Upper lobe of left lung (tissue), 6 donors: ENCODE results near the gene ZFHX2. TPM values are rescaled to one million over a fixed set of nuclear protein-coding genes. Genes with fewer than 3 reads are reported as not detected.
"Not testable (repeated sequence)": the region's sequence is repeated elsewhere in the genome, so short reads cannot be mapped to it uniquely, and the experiment has no call there.

Source experiments
- ATAC-seq, 2 donors: fragments of 200-7000 bp; cut with Tn5 transposase; one replicate each; pipeline ENCODE4 v1.9.1; 2022; ENCODE audit warnings: mild to moderate bottlenecking in 2 of 2, moderate library complexity in 2 of 2; ENCODE audit not compliant: low FRiP score in 2 of 2
- DNase-seq, 2 donors: peaks; one replicate each; pipeline ENCODE4 v3.0.0-alpha.2; 2019 to 2020
- H3K27ac ChIP-seq, 4 donors: fragments of 200-600 bp; sonication (generic); one replicate each; pipeline ENCODE4 v1.5.1; 2016 to 2019
- H3K27me3 ChIP-seq, 4 donors: fragments of 200-600 bp; sonication (generic); one replicate each; pipeline ENCODE4 v1.5.1; 2017 to 2019
- H3K36me3 ChIP-seq, 4 donors: fragments of 200-600 bp; sonication (generic); one replicate each; pipeline ENCODE4 v1.5.1; 2016 to 2019
- H3K4me1 ChIP-seq, 4 donors: fragments of 200-600 bp; sonication (generic); one replicate each; pipeline ENCODE4 v1.5.1; 2018 to 2019
- H3K4me3 ChIP-seq, 4 donors: fragments of 200-600 bp; sonication (generic); one replicate each; pipeline ENCODE4 v1.5.1; 2017 to 2019; ENCODE audit warnings: mild to moderate bottlenecking in 2 of 4, moderate library complexity in 1 of 4
- H3K9me3 ChIP-seq, 4 donors: fragments of 200-600 bp; sonication (generic); one replicate each; pipeline ENCODE4 v1.5.1; 2018 to 2019
- EP300 ChIP-seq, 4 donors: sonication (generic); formaldehyde crosslinking; IDR thresholded peaks; one replicate each; pipeline ENCODE4 v1.5.1; 2017; ENCODE audit warnings: antibody characterized with exemption in 4 of 4, control low read depth in 2 of 4
- POLR2A ChIP-seq, 4 donors: fragments of 450-650 bp; IDR thresholded peaks; one replicate each; pipeline ENCODE4 v1.5.1; 2016 to 2017; ENCODE audit warnings: antibody characterized with exemption in 4 of 4, mild to moderate bottlenecking in 2 of 4
- POLR2AphosphoS5 ChIP-seq, 2 donors: sonication (generic); formaldehyde crosslinking; IDR thresholded peaks; one replicate each; pipeline ENCODE4 v1.5.1; 2017; ENCODE audit warnings: antibody characterized with exemption in 2 of 2
- WGBS, 2 donors: methylation state at CpG; one replicate each; pipeline ENCODE4 v1.1.5; 2017 to 2018; 5-methylcytosine and 5-hydroxymethylcytosine counted together
- total RNA-seq, 6 donors: library from RNA; depleted of rRNA in 4 of 6; stranded (reverse); fragments of >200 nt in 4 of 6; gene quantifications; one replicate each; pipeline versions ENCODE4 v1.1.0 to v1.2.1, GENCODE V29; 2016 to 2021
- TF ChIP-seq, protein P1 (sequence below), 6 experiments: fragments of 450-650 bp in 4 of 6; fragments of 200-600 bp in 2 of 6; sonication (generic) in 2 of 6; IDR thresholded peaks; one replicate each; pipeline ENCODE4 v1.5.1; 2016 to 2019; ENCODE audit warnings: antibody characterized with exemption in 6 of 6
- donor health status: DM: no; HTN: no; CAD: no; lungs with moderate emphysema.
- donor health status: DM: no; HTN: yes; CAD: no; lungs with severe emphysema.

Gene ZFHX2
- total RNA-seq: 1 to 10 TPM; 1.7 to 6.3 (median 3.0) TPM

DNA sequence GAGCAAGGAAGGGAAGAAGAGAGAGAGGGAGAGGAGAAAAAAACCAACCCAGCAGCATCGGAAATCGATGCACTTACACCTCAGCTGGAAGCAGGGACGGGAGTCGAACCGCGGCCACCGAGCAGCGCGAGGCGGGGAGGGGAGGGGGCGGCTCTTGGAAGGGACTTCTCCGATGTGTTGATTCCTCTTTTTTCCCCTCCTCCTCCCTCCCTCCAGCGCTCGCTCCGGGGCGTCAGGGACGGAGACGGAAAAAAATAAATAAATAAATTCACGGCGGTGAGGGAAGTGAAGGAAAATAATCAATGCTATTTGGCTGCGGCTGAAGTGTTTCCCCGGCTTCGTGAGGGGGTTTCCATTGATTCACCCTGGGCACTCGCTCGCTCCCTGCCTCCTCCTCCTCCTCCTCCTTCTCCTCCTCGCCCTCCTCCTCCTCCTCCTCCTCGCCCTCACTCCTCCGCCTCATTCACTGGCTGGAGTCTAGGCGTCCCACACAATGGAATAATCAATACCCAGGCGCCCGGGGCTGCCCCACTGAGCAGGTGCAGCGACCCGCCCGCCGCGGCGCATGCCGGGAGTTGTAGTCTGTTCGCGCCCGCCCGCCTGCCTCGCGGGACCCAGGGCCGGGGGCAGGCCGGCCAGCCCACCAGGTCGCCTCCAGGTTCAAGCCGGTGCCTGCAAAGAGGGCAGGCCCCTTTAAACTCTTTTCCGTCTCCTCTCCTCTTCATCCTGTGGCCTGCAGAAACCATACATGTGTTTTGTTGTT is at the start of gene ZFHX2:
TSS of gene ZFHX2 (minus strand) at position 500 of the 763 bp plus-strand sequence. CDS start 16,440 bp downstream, outside the sequence.
- Histone ChIP-seq H3K4me3 (peak within 1 kb of the TSS; percentile 26 to 71 (median 60)), H3K36me3 (no peaks in the 10 kb centered on the region), H3K4me1 (peaks cover 15 to 24% (median 19%) of the 10 kb centered on the region in 4 donors), H3K27me3 (no peaks in the 10 kb centered on the region), H3K27ac (peak within 1 kb of the TSS in 3 of 4 donors; percentile 35 to 78 (median 47)), H3K9me3 (no peaks in the 10 kb centered on the region)
- peak; percentile 87 to 96 for DNase-seq
- TF ChIP-seq EP300 (IDR thresholded peaks at IDR 0.05) (no peak), POLR2A (IDR thresholded peaks at IDR 0.05) (peak in 1 of 4 donors; percentile 27), POLR2AphosphoS5 (IDR thresholded peaks at IDR 0.05) (no peak)
- TF ChIP-seq, protein P1, sequence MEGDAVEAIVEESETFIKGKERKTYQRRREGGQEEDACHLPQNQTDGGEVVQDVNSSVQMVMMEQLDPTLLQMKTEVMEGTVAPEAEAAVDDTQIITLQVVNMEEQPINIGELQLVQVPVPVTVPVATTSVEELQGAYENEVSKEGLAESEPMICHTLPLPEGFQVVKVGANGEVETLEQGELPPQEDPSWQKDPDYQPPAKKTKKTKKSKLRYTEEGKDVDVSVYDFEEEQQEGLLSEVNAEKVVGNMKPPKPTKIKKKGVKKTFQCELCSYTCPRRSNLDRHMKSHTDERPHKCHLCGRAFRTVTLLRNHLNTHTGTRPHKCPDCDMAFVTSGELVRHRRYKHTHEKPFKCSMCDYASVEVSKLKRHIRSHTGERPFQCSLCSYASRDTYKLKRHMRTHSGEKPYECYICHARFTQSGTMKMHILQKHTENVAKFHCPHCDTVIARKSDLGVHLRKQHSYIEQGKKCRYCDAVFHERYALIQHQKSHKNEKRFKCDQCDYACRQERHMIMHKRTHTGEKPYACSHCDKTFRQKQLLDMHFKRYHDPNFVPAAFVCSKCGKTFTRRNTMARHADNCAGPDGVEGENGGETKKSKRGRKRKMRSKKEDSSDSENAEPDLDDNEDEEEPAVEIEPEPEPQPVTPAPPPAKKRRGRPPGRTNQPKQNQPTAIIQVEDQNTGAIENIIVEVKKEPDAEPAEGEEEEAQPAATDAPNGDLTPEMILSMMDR (IDR thresholded peaks at IDR 0.05): no peak
- peak; percentile 60 to 85 for ATAC-seq
- 1 to 2% methylated on average over 49 of the region's 49 CpGs for WGBS, 2 donors

DNA sequence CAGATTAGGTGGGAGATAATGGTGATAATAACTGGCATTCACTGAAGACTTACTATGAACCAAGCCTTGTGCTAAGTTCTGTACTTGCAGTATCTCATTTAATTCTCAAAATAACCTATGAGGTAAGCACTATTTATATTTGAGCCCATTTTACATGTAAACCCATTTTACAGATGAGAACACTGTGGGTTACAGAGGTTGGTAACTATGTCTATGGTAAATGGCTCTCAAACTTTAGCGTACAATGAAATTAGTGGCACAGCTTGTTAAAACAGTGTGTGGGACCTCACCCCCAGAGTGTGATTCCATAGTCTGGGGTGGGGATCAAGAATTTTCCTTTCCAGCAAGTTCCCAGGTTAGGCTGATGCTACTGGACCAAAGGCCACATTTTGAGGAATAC is 49.2 kb upstream of the ZFHX2 start:
- ATAC-seq (no peak), DNase-seq (no peak)
- 90 to 100% methylated on average over 1 of the region's 1 CpG for WGBS, 2 donors
- no peak overlapping the region for H3K27ac ChIP-seq
- H3K4me3 ChIP-seq: no peak overlapping the region
- no peaks in the 10 kb centered on the region for H3K27me3 ChIP-seq
- no peaks in the 10 kb centered on the region for H3K9me3 ChIP-seq
- TF ChIP-seq POLR2A (IDR thresholded peaks at IDR 0.05) (no peak), POLR2AphosphoS5 (IDR thresholded peaks at IDR 0.05) (no peak), EP300 (IDR thresholded peaks at IDR 0.05) (no peak)
- TF ChIP-seq, protein P1 (IDR thresholded peaks at IDR 0.05): no peak
- H3K4me1 ChIP-seq: no peaks in the 10 kb centered on the region
- H3K36me3 ChIP-seq: no peaks in the 10 kb centered on the region

DNA sequence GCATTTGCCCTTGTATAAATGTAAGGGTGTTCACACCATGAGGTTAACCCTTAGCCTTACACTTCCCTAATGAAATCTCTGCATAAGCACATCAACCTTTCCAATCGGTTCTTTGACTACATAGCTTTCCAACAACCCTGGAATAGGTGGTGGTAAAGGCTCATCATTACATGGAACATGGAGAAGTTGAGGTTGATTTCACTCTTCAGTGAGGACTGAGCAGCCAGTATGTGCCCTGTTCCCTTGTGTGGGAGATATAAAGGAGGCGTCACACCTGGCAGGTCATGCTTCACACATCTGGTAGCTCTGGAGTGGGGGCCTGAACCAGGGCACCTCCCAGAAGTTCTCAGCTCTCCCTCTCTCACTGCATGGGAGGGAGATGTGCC is 48.8 kb upstream of the ZFHX2 start:
- Histone ChIP-seq H3K4me3 (no peak overlapping the region), H3K27ac (no peak overlapping the region), H3K27me3 (no peaks in the 10 kb centered on the region), H3K4me1 (no peaks in the 10 kb centered on the region), H3K36me3 (no peaks in the 10 kb centered on the region), H3K9me3 (no peaks in the 10 kb centered on the region)
- ATAC-seq: no peak
- DNase-seq: no peak
- TF ChIP-seq EP300 (IDR thresholded peaks at IDR 0.05) (no peak), POLR2AphosphoS5 (IDR thresholded peaks at IDR 0.05) (no peak), POLR2A (IDR thresholded peaks at IDR 0.05) (no peak)
- TF ChIP-seq, protein P1 (IDR thresholded peaks at IDR 0.05): no peak
- 88 to 89% methylated on average over 2 of the region's 2 CpGs for WGBS, 2 donors

DNA sequence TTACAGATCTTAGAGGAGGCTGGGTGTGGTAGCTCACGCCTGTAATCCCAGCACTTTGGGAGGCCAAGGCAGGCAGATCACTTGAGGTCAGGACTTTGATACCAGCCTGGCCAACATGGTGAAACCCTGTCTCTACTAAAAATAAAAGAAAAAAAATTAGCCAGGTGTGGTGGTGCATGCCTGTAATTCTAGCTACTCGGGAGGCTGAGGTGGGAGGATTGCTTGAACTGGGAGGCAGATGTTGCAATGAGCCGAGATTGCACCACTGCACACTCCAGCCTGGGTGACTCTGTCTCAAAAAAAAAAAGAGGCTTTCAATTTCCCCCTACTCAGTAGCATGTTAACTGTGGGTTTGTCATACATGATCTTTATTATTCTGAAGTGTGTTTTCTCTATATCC is 42.6 kb upstream of the ZFHX2 start:
- ATAC-seq, DNase-seq, H3K4me3 ChIP-seq, H3K4me1 ChIP-seq, H3K9me3 ChIP-seq, H3K27ac ChIP-seq, H3K36me3 ChIP-seq, H3K27me3 ChIP-seq: not testable (repeated sequence)
- WGBS, 2 donors: 69 to 96% methylated on average over 3 of the region's 3 CpGs

DNA sequence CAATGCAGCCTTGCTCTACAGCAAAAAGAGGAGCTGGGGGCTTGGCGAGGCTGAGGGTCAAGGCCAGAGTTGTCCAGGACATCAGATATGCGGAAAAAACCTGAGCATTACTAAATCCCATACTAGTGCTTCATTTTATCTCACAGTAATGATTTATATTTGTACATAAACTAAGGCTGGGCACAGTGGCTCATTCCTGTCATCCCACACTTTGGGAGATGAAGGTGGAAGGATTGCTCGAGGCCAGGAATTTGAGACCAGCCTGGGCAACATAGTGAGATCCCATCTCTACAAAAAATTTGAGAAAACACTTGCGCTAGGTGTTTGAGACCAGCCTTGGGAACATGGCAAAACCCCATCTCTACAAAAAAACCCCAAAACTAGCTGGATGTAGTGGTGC is 38.6 kb upstream of the ZFHX2 start:
- TF ChIP-seq POLR2AphosphoS5 (IDR thresholded peaks at IDR 0.05): no peak
- TF ChIP-seq, protein P1 (IDR thresholded peaks at IDR 0.05): no peak
- TF ChIP-seq POLR2A (IDR thresholded peaks at IDR 0.05): no peak
- no peak for TF ChIP-seq EP300 (IDR thresholded peaks at IDR 0.05)
- Histone ChIP-seq H3K27me3 (no peaks in the 10 kb centered on the region), H3K4me1 (peaks cover 3 to 9% (median 5%) of the 10 kb centered on the region in 4 donors), H3K4me3 (no peak overlapping the region), H3K27ac (no peak overlapping the region), H3K9me3 (no peaks in the 10 kb centered on the region), H3K36me3 (no peaks in the 10 kb centered on the region)
- ATAC-seq (no peak), DNase-seq (no peak)
- 92 to 95% methylated on average over 4 of the region's 4 CpGs for WGBS, 2 donors
